Fibroblast of skin of right biceps (primary cell): ENCODE data around the gene HOXB2.

Experiments
- DNase-seq: peaks from one replicate; pipeline ENCODE4 v3.0.0-alpha.2; 2013

Gene HOXB2

GRCh38 chr17:48545022-48545375 lies at the start of gene HOXB2:
Gene HOXB2 (minus strand): TSS chr17:48545109. CDS start chr17:48544911, 198 bp downstream.
- DNase-seq, result peak; percentile 77

- peak; percentile 98 for DNase-seq
These were observed 49.1 kb upstream of the HOXB2 start for GRCh38 chr17:48593840-48594537.

GRCh38 chr17:48593126-48593829 lies 48.4 kb upstream of the HOXB2 start, which contains the start of gene HOXB5:
Gene HOXB5 (minus strand): TSS chr17:48593779. CDS start chr17:48593682, 97 bp downstream.
- DNase-seq, result no peak

GRCh38 chr17:48592577-48592976 lies 47.7 kb upstream of the HOXB2 start:
- no peak for DNase-seq

GRCh38 chr17:48592057-48592514 lies 47.2 kb upstream of the HOXB2 start:
- peak; percentile 47 for DNase-seq

GRCh38 chr17:48591255-48592056 lies 46.5 kb upstream of the HOXB2 start:
- no peak for DNase-seq

- no peak for DNase-seq
These were observed 45.8 kb upstream of the HOXB2 start for GRCh38 chr17:48590607-48591161.

DNA sequence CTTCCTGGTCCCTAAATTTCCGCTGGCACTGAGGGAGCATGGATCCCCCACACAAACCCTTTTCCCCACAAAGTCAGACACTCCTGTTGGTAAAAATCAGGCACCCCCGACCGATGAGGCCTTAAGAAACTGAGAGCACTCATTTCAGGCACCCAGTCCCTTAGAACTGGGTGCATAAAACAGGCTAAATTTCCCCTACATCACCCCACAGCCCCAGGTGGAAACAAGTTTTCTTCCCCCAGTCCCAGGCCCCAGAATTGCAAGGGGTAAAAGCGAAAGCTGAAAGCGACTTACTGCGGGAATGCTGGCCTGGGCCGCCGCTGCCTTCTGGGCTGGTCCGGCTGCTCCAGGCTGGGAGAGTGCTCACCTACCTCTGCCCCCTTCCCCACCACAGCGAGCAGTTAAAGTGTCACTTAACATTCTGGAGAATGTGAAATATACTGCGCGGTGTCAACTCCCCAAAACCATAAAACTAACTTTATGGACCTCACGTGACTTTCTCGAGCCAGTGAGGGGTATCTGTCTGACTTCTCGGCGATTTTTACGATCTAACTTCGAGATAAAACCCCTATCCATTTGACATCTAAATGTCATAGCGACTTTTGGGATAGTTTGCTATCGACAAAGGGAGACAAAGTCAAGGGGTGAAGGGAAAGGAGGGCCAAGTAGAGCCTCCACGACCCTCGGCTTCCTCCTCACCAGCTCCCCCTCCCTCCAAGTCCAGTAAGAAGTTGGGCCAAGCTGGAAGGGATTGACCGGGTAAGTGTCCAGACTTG lies 45.1 kb upstream of the HOXB2 start, which contains the start of gene HOXB3:
Gene HOXB3, minus strand, starts transcription at position 411 of the 776 bp plus-strand sequence. CDS start 37,767 bp downstream, outside the sequence.
- peak; percentile 88 for DNase-seq

- DNase-seq, result no peak
These were observed 44.3 kb upstream of the HOXB2 start for GRCh38 chr17:48589060-48589830.

- peak; percentile 57 for DNase-seq
These were observed 43.6 kb upstream of the HOXB2 start for GRCh38 chr17:48588528-48588927.

- DNase-seq, result no peak
These were observed 43.1 kb upstream of the HOXB2 start for GRCh38 chr17:48588074-48588415.

DNA sequence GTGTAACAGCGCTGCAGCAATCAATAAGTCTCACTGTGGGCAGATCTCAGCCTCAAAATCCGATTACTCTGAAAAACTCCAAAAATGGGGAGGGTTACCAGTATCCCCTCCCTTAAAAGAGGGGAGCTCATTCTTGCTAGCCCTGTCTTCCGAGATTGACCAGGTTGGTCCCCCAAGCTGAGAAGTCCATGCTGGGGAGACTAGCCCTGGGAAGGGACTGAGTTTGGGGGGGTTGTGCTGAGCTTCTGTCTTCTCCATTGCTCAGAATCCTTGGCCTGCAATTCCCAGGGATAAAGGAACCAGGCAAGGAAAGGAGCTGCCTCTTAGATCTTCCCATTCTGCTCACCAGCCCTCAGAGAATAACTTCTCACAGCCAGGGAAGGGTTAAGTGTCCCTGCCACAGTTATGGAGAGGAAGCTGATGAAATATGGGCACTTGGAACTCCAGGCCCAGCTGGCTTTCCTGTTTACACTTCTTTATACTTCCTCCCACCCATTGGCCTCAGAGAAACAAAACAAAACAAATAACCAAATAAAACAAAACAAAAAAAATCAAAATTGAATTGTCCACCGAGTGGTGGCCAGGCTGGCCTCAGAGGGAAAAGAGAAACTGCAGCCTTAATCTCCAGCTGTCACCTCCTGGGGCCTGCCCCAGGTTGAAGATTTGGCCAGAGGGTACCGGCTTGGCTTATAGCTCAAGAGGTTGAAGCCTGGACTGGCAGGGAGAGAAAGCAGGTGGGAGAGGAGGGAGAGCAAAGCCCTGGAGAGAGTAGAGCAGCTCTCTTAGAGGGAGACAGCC lies 42.6 kb upstream of the HOXB2 start:
- DNase-seq, result peak; percentile 77

DNA sequence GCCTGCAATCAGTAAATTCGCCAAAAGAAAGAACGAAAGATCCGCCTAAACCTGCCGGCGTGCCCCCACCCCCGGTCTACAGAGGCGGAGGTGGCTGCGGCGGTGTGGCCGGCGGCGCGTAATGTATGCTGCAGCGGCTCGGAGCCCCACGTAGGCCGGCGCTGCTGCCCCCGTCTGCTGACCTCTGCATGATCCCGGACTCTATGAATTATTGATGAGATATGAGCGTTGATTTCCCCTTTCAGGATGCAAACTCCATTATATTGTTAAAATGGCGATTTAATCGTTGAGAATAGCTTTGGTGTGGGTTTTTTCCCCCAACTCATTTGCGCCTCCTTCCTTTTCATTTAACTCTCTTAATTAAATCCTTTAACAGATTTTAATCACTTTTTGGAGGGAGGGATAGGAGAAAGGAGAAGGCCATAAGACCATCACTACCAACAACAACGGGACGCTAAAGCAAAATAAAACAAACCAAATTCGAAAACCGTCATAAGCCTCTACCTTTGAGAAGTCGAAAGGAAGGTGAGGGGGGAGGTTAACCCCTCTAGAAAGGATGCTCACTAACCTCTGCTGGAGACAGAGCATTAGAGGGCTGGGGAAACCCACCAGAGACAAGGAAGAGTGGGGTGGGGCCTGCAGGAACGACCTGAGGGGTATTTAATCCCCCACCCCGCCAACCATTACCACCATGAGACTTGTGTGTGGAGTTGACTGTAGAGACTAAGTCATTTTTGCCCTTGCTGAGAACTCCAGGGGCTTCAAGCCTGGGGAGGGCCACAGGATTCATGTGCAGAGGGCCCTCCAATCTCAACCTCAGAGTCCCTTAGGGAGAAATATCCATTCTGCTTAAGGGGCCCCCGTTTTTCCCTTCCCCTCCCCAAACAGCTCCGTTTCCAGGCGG lies 41.7 kb upstream of the HOXB2 start:
- DNase-seq, result peak; percentile 60

DNA sequence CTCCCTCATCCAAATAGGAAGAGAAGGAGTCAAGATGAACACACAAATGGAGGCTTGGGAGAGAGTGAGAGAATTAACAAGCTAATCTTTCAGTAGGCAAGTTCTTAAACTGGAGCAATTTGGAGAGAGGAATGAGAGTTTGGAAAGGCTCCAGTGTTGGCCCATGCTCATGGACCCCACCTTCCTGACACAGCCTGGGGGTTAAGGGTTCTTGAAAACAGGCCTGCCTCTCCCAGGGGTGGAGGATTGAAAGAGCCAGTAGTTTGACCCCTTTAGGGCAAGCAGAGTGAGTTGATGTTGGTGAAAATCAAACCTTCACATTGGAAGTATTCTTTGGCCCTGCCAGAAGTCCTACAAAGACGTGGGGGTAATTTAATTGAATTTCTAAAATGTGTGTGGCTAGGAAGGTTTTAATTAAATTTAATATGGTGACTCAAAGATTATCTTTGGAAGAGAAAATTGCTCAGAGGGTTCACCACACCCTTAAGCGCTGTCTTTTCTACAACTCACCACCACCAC lies 39.4 kb upstream of the HOXB2 start:
- peak; percentile 78 for DNase-seq

GRCh38 chr17:48583708-48584222 lies 38.9 kb upstream of the HOXB2 start:
- no peak for DNase-seq

DNA sequence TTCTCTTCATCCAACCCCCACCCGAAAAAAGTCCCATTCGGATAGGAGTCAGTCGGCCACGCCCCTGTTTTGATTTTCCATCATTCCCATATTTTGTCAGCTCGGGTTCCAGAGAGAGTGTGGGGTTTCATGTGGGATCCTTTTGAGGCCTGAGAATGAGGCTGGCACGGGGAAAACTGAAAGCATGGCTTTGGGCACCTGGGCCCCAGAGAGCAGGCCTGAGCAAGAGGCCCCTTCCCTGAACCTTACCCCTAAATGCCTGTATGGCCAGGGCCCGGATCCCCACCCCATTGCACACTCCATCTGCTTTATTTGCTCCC lies 37.8 kb upstream of the HOXB2 start:
- DNase-seq, result no peak

GRCh38 chr17:48579760-48580554 lies 35.0 kb upstream of the HOXB2 start:
- DNase-seq, result no peak

- no peak for DNase-seq
These were observed 34.5 kb upstream of the HOXB2 start for GRCh38 chr17:48579471-48579759.
